GM10266 (cell line): ENCODE results near the gene ISG20.

Experiments used
- DNase-seq: peaks from one replicate; pipeline ENCODE4 v3.0.0; 2012; ENCODE audit errors: extremely low spot score
- CTCF ChIP-seq: IDR thresholded peaks from 2 replicates; pipeline ENCODE4 v1.5.1; 2012; ENCODE audit warnings: mild to moderate bottlenecking, low read depth; ENCODE audit not compliant: control insufficient read depth, insufficient read depth; ENCODE audit errors: missing control alignments

ISG20 gene

GRCh38 chr15:88703533-88703932 is 64.7 kb downstream of the ISG20 start:
- DNase-seq: no peak
- no peak for TF ChIP-seq CTCF

GRCh38 chr15:88704791-88705768 is 66.3 kb downstream of the ISG20 start:
- no peak for TF ChIP-seq CTCF
- no peak for DNase-seq

GRCh38 chr15:88705769-88706165 is 67.0 kb downstream of the ISG20 start:
- no peak for TF ChIP-seq CTCF
- DNase-seq: no peak
